Measurements from ENCODE around the gene SLC17A4.

- TF ChIP-seq EHMT2 (IDR thresholded peaks at IDR 0.05; ENCODE audit: low read depth): no peak
- TF ChIP-seq CTCF (IDR thresholded peaks at IDR 0.05): no peak
- TF ChIP-seq JUN (IDR thresholded peaks at IDR 0.05): no peak
- no peak for TF ChIP-seq POLR2A (IDR thresholded peaks at IDR 0.05; ENCODE audit: low read length)
- no peak for TF ChIP-seq CHD4 (IDR thresholded peaks at IDR 0.05; ENCODE audit: borderline replicate concordance)
These were observed 34.9 kb downstream of the SLC17A4 start for GRCh38 chr6:25789475-25789874.

Measured in A549 (cell line).